HuH-7.5 (cell line): ENCODE results near the gene ANAPC10.
"Not testable (repeated sequence)": the region's sequence is repeated elsewhere in the genome, so short reads cannot be mapped to it uniquely, and the experiment has no call there.

ENCODE experiments used
- DNase-seq: peaks from one replicate; pipeline ENCODE4 v3.0.0; 2011; ENCODE audit warnings: low spot score

ANAPC10 gene

DNA sequence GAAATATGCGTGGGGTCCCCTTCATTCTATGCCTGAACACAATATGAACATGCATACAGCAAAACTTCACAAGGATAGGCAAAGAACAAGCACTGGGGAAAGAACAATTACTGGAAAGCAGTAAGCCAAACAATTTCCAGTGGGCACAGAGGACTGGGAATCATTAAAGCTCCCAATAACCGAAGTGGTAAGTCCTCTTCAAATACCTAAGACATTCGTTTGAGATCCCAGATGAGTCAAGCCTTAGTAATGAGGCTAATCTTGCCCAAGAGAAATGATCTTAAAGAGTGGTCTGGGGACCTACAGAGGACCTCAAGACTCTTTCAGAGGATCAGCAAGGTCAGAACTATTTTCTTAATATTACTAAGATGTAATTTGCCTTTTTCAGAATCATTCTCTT lies 28.6 kb downstream of the ANAPC10 start:
- DNase-seq = no peak

DNA sequence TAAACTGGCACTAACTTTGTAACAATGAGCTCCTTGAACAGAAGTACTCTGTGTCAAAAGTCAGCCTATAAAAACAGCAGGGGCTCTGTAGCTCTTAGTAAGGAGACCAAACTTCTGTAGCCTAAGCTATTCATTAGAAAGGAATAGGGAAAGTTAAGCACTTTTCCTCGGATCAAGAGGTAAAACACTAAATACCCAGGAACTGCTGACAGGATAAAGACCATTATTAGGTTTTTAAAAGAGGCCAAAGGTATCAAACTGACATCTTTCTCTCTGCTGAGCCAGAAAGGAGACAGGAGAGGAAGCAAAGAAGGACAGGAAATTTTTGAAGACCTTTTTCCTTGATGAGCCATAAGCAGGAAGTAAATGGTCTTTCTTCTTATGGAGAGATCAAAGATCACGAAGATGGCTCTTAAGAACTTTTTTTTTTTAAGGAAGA lies 31.9 kb downstream of the ANAPC10 start:
- no peak for DNase-seq

DNA sequence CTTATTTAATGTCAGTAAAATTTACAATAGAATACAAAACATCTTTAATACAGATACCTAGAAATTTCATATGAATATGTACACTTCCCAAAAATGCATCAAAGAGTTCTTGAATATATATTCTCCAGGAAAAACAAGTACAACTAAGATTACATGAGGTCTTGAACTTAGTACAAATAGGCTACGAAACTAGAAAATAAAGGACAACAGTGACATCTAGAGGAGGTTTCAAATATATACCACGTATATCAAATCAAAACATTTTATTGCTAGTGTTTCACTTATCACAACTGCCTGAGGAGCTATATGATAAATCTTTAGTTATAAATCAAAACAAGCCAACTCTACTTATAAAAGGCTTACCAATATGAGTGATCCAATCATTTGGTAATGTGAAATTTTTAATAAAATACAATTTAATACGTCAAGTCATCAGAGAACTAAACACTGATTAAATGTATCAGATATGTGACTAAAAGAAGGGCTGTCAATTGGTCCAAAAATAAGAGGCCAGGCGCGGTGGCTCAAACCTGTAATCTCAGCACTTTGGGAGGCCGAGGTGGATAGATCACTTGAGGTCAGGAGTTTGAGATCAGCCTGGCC lies 36.6 kb downstream of the ANAPC10 start:
- no peak for DNase-seq

DNA sequence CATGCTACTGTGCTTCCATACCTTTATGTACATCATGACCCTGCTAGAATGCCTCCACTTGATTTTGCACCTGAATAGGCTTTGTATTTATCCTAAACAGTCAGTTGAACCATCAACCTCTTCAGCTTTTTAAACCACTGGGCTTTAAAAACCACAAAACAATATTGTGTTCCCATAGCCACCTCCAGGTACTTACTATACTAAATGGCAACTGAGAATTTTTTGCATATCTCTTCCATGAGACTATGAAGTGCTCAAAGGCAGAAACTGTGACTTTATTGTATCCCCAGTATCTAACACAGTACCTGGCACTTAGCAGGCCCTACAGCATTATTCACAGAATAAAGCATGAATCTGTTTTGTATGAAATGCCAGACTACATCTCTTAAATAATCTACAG lies 39.7 kb downstream of the ANAPC10 start:
- no peak for DNase-seq

DNA sequence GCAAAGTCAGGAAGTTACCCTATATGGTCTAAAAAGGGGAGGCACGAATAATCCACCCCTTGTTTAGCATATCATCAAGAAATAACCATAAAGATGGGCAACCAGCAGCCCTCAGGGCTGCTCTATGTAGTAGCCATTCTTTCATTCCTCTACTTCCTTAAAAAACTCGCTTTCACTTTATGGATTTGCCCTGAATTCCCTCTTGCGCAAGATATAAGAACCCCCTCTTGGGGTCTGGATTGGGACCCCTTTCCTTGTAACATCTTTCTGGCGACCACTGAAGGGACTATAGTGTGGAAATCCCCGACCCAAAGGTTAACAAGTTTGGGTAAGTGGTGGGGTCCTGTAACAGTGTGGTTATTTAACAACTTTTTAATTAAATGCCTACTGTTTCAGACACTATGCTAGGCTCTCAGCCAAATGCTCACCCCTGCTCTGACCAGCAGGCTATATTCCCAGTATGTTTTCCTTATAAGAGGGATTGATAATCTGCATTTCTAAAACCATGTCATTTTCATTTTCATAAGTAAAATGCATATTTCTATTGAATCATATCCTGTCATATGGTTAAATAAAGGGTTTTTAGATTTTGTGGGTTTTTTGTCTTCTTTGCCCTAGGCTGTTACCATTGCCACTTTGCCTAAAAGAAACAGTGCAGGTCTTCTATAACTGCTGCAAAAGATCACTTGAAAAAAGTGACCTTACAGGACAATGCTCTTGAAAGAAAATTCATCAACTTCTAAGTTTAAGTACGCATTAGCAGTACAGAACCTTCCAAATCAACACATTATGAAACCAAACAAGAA lies 41.5 kb downstream of the ANAPC10 start:
- no peak for DNase-seq

DNA sequence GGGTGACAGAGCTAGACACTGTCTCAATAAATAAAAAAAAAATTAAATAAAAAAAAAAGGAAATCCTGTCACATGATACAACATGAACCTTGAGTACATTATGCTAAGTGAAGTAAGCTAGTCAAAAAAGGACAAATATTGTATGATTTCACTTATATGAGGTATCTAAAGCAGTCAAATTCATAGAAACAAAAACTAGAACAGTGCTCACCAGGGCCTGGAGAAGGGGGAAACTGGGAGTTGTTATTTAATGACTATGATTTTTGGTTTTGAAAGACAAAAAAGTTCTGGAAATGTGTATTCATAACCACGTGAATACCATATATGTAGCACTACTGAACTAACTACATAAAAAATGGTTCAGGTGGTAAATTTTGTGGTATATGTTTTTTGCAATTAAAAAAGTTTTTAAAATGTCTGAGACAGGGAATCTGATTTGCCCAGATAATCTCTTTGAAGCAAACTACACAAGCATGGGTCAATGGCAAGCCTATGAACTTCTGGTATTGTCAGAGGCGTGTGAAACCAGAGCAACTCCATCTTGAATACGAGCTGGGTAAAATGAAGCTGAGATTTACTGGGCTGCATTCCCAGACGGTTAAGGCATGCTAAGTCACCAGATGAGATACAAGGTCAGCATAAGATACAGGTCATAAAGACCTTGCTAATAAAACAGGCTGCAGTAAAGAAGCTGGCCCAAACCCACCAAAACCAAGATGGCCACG lies 42.3 kb downstream of the ANAPC10 start:
- no peak for DNase-seq

GRCh38 chr4:145049241-145049640 lies 48.8 kb downstream of the ANAPC10 start:
- no peak for DNase-seq

DNA sequence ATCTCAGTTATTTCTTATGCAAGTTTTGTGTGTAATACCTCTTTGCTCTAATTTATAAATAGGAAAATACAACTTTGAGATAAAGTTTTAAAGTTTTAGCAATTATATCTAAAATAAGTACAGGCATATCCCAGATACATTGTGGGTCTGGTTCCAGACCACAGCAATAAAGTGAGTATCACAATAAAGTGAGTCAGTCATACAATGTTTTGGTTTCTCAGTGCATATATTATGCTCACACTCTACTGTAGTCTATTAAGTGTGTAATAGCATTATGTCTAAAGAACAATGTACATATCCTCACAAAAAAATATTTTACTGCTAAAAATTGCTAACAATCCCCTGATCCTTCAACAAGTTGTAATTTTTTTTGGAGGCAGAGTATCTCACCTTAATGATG lies 49.2 kb downstream of the ANAPC10 start:
- DNase-seq = no peak

DNA sequence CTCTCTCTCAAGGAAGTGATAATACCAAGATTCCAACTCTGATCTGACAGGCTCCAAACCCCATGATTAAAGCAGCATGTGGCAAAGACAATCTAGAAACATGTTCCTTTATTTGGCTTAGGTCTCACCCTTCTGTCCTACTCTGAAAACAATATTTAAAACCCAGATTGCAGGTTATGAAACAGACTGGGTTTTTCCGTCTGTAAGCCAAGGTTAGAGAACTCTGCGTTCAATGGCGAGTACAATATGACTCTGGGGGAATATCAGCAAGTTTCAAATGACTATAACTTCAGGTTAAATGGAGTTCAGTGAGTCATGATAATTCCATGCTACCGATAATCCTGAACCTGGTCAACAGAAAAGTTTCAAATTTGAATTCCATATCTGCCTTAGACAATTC lies 50.8 kb downstream of the ANAPC10 start:
- no peak for DNase-seq

- DNase-seq = no peak
These were observed 52.8 kb downstream of the ANAPC10 start for GRCh38 chr4:145045180-145045579.

DNA sequence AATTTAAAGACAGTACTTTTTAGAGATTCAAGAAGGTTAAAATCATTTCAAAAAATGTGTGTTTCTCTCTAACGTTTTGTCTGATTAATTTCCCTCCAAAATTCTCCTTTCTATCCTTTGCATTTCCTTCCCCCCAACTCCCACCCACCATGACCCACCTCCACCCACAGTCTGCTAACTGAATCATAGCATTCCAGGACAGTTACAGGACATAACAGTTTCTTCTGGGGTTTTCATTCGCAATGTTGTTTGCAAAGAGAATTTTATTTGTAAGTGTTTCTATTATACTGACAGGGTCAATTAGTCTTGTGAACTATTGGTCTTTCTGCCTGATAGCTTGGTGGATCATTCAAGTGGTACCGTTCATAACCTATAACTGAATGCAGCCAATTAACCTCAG lies 53.7 kb downstream of the ANAPC10 start:
- DNase-seq = no peak

- DNase-seq = no peak
These were observed 54.7 kb downstream of the ANAPC10 start for GRCh38 chr4:145043306-145043705.

- no peak for DNase-seq
These were observed 55.3 kb downstream of the ANAPC10 start for GRCh38 chr4:145042601-145043285.

GRCh38 chr4:145041378-145041777 lies 56.6 kb downstream of the ANAPC10 start:
- DNase-seq = no peak

DNA sequence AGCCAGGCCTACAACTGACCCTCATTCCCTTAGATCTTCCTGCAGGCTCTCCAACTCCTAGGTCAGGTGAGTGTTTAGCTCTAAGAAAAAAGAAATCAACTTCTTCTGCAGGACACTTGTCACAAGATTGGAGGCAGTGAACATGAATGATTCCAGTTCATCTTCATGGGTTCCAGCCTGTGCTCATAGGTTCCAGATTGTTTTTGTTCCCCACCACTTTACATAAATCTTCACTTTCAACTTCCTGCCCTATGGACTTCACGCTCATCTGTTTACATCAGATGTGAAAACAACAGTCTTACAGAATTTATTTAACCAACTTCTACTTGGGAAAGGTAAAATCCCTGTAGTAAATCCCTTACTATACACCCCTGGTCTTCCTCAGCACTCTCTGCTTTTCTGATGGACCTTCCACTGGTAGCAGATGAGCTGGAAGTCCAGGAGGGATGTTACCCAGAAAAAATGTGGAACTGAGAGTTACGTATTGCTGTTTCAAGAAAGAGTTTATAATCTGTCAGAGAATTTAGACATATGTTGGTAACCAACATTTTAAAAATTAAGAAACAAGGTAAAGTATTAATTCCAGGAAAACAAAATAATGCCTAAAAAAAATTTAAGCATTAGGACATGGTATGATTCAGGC lies 62.4 kb downstream of the ANAPC10 start:
- no peak for DNase-seq

DNA sequence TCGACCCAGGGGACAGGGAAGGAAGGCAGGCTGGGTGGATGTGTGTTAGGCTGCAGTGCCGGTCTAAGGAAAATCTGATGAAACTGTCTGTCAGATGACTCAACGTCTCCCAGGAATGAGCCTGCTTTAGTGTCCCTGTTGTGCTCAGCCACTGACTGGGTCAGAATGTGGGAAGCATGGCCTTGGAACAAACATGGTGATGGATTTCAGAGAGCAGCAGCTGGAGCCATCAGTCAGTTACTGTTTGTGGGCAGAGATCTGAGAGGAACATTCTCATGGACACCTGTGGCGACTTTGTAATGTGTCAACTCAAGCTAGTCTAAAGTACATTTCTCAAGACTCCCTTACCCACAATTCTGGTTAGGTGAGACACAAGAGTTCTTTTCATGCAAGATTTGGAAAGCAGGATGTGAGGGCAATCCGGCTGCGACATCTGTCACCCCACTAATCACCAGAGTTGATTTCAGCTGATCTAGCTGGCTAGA lies 63.2 kb downstream of the ANAPC10 start:
- DNase-seq = no peak

- DNase-seq = no peak
These were observed 78.7 kb downstream of the ANAPC10 start for GRCh38 chr4:145019346-145019745.

GRCh38 chr4:145014365-145014764 lies 83.6 kb downstream of the ANAPC10 start:
- no peak for DNase-seq

DNA sequence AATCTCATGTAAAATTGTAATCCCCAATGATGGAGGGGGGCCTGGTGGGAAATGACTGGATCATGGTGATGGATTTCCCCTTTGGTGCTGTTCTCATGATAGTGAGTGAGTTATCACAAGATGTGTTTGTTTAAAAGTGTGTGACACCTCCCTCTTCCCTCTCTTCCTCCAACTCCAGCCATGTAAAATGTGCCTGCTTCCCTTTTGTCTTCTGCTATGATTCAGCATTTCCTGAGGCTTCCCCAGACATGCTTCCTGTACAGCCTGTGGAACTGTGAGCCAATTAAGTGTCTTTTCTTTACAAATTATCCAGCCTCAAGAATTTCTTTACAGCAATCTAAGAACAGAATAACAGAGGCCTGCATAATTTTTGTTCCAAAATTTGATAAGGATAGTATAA lies 85.2 kb downstream of the ANAPC10 start:
- DNase-seq = no peak

DNA sequence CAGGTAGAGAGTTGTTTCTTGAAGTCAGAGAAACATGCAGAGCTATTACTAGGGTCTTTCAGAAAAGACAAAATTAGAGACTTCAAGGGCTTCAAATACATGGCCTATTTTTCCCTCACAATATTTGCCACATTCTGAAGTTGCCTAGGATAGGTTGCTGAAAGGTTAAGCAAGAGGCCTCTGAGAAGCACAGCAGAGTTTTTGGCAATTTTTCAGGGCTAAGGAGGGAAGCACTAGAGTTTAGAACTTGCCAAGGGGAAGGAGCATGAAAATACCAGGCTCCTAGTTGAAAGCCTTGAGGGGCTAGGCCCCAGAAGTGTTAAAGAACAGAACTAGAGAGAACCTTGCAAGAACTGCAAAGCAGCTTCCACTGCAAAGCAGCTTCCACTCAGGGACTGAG lies 86.4 kb downstream of the ANAPC10 start:
- no peak for DNase-seq

GRCh38 chr4:145010315-145010714 lies 87.7 kb downstream of the ANAPC10 start:
- DNase-seq = not testable (repeated sequence)

- DNase-seq = no peak
These were observed 94.3 kb downstream of the ANAPC10 start for GRCh38 chr4:145003675-145004074.
